GM19351 (cell line): ENCODE results near the gene CLPX.
"Not testable (repeated sequence)": the region's sequence is repeated elsewhere in the genome, so short reads cannot be mapped to it uniquely, and the experiment has no call there.

Experiments used
- ATAC-seq: cut with Tn5 transposase; IDR thresholded peaks from one replicate; pipeline ENCODE4 v1.9.1; 2021; ENCODE audit warnings: mild to moderate bottlenecking, moderate library complexity; ENCODE audit not compliant: unreplicated experiment

Gene CLPX

DNA sequence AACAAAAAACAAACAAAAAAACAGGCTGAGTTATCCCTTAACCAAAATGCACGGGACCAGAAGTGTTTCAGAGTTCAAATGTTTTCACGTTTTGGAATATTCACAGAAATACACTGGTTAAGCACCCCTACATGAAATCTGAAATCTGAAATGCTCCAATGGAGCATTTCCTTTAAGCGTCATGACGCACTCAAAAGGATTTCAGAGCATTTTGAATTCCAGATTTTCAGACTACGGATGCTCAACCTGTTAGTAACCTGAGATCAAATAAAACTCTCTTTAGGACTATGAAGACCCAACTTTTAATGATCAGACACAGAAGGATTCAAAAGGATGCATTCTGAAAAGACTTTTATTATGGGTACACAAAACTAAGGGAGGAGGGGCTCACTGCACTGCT, 9.6 kb downstream of the CLPX start:
- ATAC-seq = no peak

DNA sequence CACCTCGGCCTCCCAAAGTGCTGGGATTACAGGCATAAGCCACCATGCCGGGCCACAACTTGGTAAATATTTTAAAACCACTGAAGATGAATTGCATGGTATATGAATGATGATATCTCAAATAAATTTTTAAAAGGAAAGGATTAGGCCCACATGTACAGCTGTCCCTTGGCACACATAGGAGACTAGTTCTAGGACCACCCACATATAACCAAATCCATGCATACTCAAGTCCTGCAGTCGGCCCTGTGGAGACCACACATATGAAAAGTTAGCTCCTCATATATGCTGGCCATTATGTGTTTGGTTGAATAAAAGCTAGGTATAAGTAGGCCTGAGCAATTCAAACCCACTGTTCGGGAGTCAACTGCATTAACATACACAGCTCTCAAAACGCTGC, 10.6 kb downstream of the CLPX start:
- no peak for ATAC-seq

DNA sequence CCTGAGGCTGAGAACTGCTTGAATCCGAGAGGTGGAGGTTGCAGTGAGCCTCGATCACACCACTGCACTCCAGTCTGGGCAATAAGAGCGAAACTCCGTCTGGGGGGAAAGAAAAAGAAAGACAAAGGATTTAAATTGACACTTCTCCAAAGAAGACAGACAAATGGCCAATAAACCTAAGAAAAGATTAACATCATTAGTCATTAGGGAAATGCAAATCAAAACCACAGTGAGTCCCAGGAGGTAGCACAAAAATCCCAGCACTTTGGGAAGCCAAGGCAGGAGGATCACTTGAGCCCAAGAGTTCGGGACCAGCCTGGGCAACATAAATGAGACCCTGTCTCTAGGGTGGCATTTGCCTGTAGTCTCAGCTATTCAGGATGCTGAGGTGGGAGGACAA, 12.6 kb downstream of the CLPX start:
- no peak for ATAC-seq

DNA sequence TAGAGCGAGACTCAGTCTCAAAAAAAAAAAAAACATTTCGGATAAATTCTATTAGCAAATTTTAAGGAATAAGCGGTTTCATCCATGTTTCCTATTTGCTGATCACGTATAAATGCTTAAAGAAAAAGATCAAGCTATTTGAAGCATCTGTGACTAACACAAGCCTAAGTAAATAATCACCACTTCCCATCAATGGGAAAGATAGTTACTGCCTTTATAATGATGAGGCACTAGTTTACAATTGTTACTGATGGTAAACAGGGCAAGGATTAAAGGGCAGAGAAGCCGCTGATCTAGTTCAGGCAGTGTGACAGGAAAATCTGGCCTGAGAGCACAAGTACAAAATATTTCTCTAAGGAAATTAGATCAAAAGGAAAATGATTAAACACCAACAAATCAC, 13.7 kb downstream of the CLPX start:
- no peak for ATAC-seq

DNA sequence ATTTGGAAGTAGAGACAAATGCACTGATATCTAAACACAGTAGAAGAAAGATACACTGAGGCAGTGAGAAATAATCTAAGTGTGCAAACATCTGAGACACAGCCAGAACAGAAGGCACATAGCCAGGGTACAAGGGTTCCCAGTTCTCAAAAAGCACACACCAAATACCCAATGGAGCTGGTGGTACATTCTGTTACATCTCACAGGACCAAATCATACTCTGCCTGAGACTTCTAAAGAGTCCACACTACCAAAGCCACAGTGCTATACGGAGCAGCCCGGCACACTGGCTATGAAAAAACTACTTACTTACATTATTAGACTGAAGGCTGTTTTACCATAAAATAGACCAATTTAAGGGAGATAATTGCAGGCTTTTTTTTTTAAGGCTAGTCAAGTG, 19.3 kb downstream of the CLPX start:
- no peak for ATAC-seq

DNA sequence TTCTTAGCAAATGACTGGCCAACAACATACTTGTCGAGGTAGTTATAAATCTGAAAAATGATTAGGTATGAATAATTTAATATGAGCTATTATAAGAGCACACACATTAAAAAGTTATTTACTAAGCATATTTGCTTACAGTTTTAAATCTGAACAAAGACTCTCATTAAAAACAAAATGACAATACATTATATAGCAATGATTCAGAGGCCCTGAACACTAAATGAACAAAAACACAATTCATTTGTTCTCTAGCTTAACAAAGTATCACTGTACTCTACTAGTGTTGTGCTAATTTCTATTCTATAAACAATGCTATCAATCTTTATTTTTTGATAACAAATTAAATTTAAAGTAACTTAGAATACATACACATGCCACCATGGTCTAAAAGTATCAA, 21.0 kb downstream of the CLPX start:
- no peak for ATAC-seq

DNA sequence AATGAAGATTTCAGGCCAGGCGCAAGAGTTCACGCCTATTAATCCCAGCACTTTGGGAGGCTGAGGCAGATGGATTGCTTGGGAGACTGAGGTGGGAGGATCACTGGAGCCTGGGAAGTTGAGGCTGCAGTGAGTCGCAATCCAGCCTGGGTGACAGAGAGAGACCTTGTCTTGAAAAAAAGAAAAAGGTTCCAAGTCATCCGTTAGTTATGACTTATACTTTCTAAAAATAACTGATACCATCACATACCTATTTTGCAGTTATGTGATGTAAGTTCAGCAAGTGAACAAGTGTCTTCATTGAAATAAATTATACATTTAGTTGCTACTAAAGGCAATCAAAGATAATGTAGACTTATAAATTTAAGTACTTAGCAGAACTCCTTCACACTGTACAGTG, 22.1 kb downstream of the CLPX start:
- ATAC-seq = no peak

DNA sequence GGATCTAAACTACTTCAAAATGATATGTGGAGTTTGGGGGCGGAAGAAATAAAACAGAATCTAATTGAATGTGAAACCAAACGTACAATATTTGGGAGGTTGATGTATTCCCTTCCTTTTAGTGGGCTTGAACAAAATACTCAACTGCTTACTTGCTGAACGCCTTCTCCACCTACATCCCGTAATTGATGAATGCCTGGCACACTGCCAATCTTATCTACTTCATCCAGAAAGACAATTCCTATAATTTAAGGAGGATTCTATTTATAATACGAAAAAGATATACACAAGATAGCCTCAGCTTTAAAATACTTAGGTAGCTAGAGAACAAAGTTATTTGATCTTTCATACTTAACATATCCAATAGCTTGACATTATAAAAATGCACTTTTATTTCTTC, 28.4 kb downstream of the CLPX start:
- ATAC-seq = no peak

DNA sequence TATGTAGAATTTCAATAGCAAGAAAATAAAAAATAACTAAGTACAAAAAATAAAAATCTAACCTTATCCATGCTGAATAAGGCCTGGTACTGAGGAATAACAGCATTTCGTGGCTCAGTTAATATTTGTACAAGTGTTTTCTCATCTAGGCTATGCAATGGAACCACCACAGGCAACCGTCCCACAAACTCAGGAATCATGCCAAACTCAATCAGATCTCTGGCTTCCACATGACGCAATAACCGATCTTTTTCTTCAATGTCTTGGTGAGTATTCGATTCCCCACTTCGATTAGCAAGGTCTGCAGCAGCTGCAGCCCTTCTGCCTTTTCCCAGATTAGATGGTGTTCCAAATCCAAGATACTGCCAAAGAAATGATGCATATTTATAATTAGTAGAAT, 30.4 kb downstream of the CLPX start:
- no peak for ATAC-seq

DNA sequence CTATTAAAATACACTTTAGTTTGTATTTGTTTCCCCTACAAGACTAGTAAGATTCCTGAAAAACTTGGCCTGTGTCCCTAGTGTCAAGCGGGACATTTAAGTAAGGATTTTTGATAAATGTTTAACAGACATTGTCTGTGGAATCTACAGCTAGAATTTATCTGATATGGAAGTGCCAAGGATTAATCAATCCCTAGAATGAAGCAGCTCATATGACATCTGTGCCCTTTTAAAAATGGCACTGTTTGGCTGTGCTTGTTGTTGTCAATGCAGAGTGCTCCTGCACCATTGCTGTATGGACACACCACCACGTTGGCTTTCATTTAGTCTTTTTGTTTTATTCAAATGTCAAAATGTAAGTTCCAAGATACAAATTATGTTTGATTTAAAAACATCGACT, 37.2 kb downstream of the CLPX start:
- no peak for ATAC-seq

DNA sequence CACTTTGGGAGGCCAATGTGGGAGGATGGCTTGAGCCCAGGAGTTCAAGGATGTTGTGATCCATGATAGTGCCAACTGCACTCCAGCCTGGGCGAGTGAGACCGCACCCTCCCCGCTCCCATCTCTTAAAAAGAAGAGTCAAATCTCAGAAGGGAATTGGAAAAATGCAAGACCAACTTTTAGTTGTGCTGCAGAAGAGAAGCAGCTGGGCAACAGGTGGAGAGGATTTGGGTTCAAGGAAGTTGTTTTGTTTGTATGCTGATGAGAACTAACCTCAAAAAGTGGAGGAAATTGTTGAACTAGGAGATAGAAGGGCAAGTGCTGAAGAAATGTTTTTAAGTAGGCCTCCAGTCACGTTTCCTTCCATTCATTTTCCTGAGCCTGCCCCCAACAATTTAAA, 38.7 kb downstream of the CLPX start:
- ATAC-seq = no peak

DNA sequence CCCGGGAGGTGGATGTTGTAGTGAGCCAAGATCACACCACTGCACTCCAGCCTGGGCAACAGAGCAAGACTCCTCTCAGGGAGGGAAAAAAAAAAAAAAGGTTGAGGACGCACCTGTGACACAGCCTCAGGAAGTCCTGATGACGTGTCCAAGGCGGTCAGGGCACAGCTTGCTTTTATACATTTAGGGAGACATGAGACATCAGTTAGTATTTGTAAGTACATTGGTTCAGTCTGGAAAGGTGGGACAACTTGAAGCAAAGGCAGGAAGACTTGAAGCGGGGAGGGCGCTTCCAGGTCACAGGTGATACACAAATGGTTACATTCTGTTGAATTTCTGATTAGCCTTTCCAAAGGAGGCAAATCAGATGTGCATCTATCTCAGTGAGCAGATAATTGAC, 46.5 kb downstream of the CLPX start:
- not testable (repeated sequence) for ATAC-seq

DNA sequence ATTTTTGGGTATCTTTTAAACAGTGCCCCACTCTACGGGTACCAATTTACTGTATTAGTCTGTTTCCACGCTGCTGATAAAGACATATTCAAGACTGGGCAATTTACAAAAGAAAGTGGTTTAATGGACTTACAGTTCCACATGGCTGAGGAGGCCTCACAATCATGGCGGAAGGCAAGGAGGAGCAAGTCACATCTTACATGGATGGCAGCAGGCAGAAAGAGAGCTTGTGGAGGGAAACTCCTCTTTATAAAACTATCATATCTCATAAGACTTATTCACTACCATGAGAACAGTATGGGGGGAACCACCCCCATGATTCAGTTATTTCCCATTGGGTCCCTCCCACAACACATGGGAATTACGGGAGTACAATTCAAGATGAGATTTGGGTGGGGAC, 47.2 kb downstream of the CLPX start:
- ATAC-seq = not testable (repeated sequence)

DNA sequence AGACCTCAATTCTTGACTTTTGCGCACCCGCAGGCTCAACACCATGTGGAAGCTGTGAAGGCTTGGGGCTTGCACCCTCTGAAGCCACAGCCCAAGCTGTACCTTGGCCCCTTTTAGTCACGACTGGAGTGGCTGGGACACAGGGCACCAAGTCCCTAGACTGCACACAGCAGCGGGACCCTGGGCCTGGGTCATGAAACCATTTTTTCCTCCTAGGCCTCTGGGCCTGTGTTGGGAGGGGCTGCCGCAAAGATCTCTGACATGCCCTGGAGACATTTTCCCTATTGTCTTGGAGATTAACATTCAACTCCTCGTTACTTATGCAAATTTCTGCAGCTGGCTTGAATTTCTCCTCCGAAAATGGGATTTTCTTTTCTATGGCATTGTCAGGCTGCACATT, 48.1 kb downstream of the CLPX start:
- ATAC-seq = not testable (repeated sequence)

DNA sequence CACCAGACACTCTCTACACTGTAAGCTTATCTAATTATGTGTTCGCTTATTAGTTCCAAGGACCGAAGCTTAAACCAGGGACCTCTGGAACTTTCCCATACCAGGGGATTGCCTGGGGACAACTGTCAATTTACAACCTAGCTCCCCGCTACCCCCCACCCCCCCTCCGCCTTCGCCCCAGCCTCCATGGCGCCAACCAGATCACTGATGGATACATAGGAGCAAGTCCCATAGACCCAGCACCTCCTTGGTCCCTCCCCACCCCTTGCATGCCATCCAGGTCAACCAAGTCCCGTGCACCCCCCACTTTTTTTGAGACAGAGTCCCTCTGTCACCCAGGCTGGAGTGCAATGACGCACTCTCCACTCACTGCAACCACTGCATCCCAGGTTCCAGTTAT, 50.6 kb downstream of the CLPX start:
- ATAC-seq = no peak

DNA sequence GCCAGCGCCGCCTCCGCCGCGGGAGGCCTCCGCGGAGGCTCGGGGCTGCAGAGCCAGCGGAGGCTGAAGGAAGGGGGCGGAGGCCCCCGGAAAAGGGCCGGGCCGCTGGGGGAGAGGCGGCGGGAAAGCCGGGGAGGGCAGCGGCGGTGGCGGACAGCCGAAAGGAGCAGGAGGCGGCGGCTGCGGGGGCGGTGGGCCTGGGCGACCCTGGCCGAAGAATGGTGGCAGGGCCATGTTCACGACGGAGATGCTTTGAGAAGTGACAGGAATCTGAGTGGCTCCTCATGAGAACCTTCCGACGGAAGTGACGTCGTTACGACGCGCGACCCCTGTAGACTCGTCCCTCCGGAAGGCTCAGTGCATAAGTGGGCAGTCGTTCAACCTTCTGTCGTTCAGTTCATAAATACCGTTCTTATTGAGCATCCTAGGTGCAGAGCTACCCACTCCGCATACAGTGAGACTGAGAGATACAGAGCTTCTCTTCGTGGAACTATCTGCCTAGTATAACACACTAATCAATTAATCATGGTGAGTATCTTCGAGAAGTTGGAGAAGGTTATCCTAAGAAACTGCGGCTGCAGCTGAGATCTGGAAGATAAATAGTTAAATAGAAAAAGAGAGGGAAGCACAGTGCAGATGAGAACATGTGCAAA, 51.5 kb downstream of the CLPX start, which contains the start of gene PDCD7:
PDCD7 (minus strand) TSS at position 261 of the 653 bp plus-strand sequence; CDS start at position 234, 27 bp downstream.
- peak; percentile 89 for ATAC-seq

DNA sequence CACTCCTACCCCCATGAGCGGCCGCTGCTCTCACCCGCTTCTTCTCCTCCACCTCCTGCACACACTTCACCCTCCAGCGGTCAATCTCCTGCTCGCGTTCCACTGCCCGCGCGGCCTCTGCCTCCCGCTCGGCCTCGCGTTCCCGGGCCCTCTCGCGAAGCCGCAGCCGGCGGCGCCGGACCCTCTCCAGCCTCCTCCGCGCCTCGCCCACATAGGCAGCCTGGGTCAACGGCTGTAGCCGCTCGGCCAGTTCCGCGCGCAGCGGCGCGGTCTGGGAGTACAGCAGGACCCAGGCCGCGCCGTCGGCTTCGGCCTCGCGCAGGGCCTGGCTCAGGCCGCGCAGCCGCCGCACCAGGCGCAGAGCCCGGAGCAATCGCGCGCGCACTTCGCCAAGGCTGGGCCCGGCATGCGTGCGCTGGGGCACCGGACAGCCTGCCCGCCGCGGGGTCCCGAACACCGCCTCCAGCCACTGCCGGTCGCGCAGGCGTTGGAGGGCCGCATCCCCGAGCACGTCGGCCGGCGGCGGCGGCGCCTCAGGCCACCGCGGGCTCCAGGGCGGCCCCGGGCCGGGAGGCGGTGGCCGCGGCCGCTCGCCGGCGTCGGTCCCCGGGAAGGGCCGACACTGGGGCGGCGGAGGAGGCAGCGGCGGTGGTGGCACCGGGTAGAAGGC, 52.1 kb downstream of the CLPX start:
- peak; percentile 40 for ATAC-seq

DNA sequence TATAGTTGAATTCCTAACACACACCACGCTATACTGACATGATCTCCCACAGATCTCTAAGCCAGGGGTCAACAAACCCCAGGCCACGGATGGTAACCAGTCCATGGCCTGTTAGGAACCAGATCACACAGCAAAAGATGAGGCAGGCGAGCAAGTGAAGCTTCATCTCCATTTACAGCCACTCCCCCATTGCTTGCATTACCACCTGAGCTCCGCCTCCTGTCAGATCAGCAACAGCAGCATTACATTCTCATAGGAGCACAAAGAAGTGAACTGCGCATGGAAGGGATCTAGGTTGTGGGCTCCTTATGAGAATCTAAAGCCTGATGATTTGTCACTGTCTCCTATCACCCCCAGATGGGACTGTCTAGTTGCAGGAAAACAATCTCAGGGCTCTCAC, 54.2 kb downstream of the CLPX start:
- ATAC-seq = no peak

DNA sequence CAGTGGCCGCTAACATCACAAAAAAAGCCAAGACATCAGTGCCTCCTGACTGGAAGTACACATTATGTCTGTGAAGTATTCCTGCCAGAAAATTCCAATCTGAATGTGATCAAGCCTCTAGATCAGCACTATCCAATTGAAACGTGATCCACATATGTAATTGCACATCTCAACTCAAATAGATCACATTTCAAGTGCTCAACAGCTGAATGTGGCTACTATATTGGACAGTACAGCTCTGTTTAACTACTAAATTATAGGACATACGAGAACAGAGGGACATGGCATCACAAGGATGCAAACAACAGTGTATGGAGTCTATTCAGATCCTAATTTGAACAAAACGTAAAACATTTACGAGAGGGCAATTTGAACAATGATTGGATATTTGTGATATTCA, 69.6 kb downstream of the CLPX start:
- no peak for ATAC-seq

DNA sequence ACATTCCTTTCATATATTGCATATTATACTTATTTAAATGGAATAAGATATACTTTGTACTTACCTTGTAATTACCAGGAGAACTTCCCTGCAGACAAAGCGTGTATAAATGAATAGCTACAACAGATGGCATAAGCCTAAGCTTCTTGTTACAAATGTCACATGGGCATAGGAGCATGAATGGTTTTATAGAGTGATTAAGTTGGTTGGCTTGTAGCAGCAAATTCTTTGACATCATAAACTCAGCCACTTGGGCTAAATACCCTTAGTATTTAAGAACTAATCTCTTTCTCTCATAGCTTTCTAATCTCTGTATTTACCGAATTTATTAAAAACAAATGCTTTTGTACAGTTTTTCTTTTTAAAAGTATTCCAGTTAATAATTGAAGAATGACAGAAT, 70.1 kb downstream of the CLPX start, which contains the start of gene UBAP1L:
UBAP1L (minus strand) TSS at position 115 of the 400 bp plus-strand sequence. CDS start 8,985 bp downstream, outside the sequence.
- ATAC-seq = no peak

DNA sequence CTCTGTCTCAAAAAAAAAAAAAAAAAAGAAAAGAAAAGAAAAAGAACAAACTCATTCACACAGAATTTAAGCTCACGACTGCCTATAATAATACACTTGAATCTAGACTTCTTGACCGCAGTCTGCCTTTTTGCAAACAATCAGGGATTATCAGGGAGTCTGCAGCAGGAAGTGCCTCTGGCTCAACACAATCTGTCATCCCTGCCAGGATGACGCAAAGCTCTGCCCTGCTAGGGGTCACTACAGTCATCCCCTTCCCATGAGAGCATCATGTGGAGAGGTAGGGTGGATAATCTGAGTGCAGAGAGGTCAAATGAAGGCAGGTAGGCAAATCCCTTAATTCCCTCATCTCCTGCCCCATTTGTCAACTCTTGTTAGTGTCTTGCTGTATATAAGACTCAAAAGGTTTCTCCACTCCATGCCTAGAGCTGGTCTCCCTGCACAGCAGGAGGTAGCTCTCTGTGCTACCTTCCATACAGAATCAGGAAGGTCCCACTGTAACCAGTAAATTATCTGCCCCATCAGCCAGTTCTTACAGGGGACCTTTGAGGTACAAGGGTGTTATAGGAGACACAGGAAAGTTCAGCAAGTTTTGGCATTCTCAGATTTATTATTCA, 74.4 kb downstream of the CLPX start:
- no peak for ATAC-seq

DNA sequence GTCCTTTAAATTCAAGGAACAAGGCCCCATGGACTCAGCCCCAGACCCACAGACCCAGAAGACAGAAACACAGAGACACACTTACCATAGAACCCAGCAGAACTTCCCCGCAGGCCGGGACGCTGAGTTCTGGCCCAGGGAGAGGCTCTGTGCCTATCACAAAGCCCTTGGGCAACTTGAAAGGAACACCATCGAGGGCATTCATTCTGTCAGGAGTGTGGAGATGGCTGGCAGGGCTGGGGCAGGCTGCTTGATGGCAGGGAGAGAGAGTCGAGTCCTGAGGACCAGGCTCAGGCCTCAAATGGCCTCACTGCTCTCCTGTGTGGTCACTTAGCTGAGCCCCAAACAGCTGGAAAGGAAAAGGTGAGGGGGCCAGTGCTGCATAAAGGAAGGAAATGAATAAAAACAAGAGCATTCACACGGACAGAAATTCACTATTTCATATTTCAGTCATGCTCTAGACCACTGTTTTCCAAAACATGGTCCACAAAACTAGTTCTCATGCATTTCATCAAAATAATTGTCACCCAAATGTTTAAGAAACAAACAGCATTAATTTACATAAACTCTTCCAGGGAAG, 79.0 kb downstream of the CLPX start:
- no peak for ATAC-seq
